ENCODE results near the gene TNS4. TPM values are rescaled to one million over a fixed set of nuclear protein-coding genes. Genes with fewer than 3 reads are reported as not detected.

The TNS4 gene
- total RNA-seq, 4 donors from 2014 or later = 0.30 TPM; not detected in 3

GRCh38 chr17:40496634-40497420 lies 4.6 kb downstream of the TNS4 start:
- Histone ChIP-seq H3K27me3 (no peaks in the 10 kb centered on the region), H3K27ac (no peak overlapping the region), H3K4me1 (peaks cover 0 to 26% (median 4%) of the 10 kb centered on the region in 4 donors), H3K36me3 (no peaks in the 10 kb centered on the region), H3K9me3 (no peaks in the 10 kb centered on the region), H3K4me3 (no peak overlapping the region)
- no peak for DNase-seq (ENCODE audit: low spot score in 2 of 2)
- WGBS, 2 donors = 78 to 79% methylated on average over 8 of the region's 9 CpGs
- TF ChIP-seq POLR2A (IDR thresholded peaks at IDR 0.05) (no peak), EP300 (IDR thresholded peaks at IDR 0.05) (no peak)
- TF ChIP-seq, protein P1, sequence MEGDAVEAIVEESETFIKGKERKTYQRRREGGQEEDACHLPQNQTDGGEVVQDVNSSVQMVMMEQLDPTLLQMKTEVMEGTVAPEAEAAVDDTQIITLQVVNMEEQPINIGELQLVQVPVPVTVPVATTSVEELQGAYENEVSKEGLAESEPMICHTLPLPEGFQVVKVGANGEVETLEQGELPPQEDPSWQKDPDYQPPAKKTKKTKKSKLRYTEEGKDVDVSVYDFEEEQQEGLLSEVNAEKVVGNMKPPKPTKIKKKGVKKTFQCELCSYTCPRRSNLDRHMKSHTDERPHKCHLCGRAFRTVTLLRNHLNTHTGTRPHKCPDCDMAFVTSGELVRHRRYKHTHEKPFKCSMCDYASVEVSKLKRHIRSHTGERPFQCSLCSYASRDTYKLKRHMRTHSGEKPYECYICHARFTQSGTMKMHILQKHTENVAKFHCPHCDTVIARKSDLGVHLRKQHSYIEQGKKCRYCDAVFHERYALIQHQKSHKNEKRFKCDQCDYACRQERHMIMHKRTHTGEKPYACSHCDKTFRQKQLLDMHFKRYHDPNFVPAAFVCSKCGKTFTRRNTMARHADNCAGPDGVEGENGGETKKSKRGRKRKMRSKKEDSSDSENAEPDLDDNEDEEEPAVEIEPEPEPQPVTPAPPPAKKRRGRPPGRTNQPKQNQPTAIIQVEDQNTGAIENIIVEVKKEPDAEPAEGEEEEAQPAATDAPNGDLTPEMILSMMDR (IDR thresholded peaks at IDR 0.05) = no peak

- no peaks in the 10 kb centered on the region for H3K36me3 ChIP-seq
- H3K9me3 ChIP-seq = no peaks in the 10 kb centered on the region
- no peak for DNase-seq (ENCODE audit: low spot score in 2 of 2)
- no peak overlapping the region for H3K4me3 ChIP-seq
- peaks cover 0 to 30% (median 5%) of the 10 kb centered on the region in 4 donors for H3K4me1 ChIP-seq
- WGBS, 2 donors = 86 to 87% methylated on average over 1 to 6 of the region's 6 CpGs
- TF ChIP-seq EP300 (IDR thresholded peaks at IDR 0.05) (no peak), POLR2A (IDR thresholded peaks at IDR 0.05) (no peak)
- TF ChIP-seq, protein P1 (IDR thresholded peaks at IDR 0.05) = no peak
- no peak overlapping the region for H3K27ac ChIP-seq
- no peaks in the 10 kb centered on the region for H3K27me3 ChIP-seq
Observed at GRCh38 chr17:40496170-40496569, 5.3 kb downstream of the TNS4 start.

GRCh38 chr17:40495140-40495539 lies 6.3 kb downstream of the TNS4 start:
- Histone ChIP-seq H3K27ac (no peak overlapping the region), H3K36me3 (no peaks in the 10 kb centered on the region), H3K4me3 (no peak overlapping the region), H3K9me3 (no peaks in the 10 kb centered on the region), H3K27me3 (no peaks in the 10 kb centered on the region), H3K4me1 (peaks cover 0 to 34% (median 10%) of the 10 kb centered on the region in 4 donors)
- 72 to 73% methylated on average over 5 of the region's 5 CpGs for WGBS, 2 donors
- TF ChIP-seq, protein P1 (IDR thresholded peaks at IDR 0.05) = no peak
- no peak for TF ChIP-seq POLR2A (IDR thresholded peaks at IDR 0.05)
- no peak for TF ChIP-seq EP300 (IDR thresholded peaks at IDR 0.05)
- DNase-seq (ENCODE audit: low spot score in 2 of 2) = no peak

DNA sequence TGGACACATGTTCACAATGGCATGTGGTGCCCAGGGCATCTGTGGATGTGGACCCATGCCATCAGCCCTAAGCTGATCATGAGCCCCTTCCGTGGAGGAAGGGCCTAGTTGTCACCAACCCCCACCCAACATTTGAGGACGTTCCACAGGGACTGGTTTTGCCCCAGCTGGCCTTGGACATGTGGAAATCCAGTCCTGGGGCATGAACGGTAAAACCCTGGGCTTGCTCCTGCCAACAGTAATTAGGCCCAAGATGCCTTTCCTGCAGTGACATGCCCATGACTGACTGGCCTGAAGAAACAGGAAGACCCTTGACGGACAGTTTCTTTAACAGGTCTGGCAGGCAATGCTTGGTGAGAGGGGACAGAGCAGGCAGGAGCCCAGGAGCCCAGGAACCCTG lies 7.7 kb downstream of the TNS4 start:
- Histone ChIP-seq H3K9me3 (no peaks in the 10 kb centered on the region), H3K27me3 (no peaks in the 10 kb centered on the region), H3K36me3 (no peaks in the 10 kb centered on the region), H3K4me1 (peaks cover 0 to 26% (median 12%) of the 10 kb centered on the region in 4 donors), H3K4me3 (no peak overlapping the region), H3K27ac (no peak overlapping the region)
- WGBS, 2 donors = 77 to 89% methylated on average over 3 to 4 of the region's 4 CpGs
- no peak for DNase-seq (ENCODE audit: low spot score in 2 of 2)
- TF ChIP-seq EP300 (IDR thresholded peaks at IDR 0.05) = no peak

DNA sequence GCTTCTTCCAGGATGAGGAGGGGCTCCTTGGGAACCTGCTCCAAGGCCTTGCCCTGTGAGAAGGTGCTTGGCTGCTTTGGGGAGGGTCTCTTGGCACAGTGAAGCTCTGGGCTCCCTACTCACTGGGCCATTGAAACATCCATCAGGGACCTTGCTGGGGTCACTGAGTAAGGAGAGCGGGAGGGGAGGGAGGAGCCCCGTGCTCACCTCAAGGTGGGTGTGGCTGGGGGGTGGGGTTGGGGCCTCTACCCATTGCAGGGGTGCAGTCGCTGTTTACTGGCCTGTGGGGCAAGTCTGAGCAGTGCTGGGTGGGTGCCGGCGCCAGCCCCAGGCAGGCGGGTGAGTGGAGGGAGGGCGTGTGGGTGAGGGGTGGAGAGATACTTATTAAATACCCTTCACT lies 9.9 kb downstream of the TNS4 start:
- no peak for DNase-seq (ENCODE audit: low spot score in 2 of 2)
- Histone ChIP-seq H3K4me1 (peaks cover 0 to 34% (median 12%) of the 10 kb centered on the region in 4 donors), H3K4me3 (no peak overlapping the region)

More for the DNA sequence above, 9.9 kb downstream of the TNS4 start:
- H3K36me3 ChIP-seq = no peaks in the 10 kb centered on the region
- H3K9me3 ChIP-seq = no peaks in the 10 kb centered on the region
- peak overlapping the region in 1 of 4 donors; percentile 74 for H3K27ac ChIP-seq
- no peaks in the 10 kb centered on the region for H3K27me3 ChIP-seq
- 74 to 76% methylated on average over 7 of the region's 7 CpGs for WGBS, 2 donors
- TF ChIP-seq, protein P1 (IDR thresholded peaks at IDR 0.05) = no peak
- TF ChIP-seq EP300 (IDR thresholded peaks at IDR 0.05) (no peak), POLR2A (IDR thresholded peaks at IDR 0.05) (no peak)

All from tibial nerve (tissue), 4 donors.